GM20000 (cell line): ENCODE measurements around the gene ZBTB26.

Experiments
- DNase-seq: peaks from one replicate; pipeline ENCODE4 v3.0.0; 2012; ENCODE audit warnings: low spot score
- TF ChIP-seq, protein P1 (sequence below): IDR thresholded peaks from 2 replicates; pipeline ENCODE4 v1.5.1; 2012; ENCODE audit warnings: mild to moderate bottlenecking, control low read depth; ENCODE audit errors: extremely low read depth, missing control alignments

The ZBTB26 gene, protein sequence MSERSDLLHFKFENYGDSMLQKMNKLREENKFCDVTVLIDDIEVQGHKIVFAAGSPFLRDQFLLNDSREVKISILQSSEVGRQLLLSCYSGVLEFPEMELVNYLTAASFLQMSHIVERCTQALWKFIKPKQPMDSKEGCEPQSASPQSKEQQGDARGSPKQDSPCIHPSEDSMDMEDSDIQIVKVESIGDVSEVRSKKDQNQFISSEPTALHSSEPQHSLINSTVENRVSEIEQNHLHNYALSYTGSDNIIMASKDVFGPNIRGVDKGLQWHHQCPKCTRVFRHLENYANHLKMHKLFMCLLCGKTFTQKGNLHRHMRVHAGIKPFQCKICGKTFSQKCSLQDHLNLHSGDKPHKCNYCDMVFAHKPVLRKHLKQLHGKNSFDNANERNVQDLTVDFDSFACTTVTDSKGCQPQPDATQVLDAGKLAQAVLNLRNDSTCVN

DNA sequence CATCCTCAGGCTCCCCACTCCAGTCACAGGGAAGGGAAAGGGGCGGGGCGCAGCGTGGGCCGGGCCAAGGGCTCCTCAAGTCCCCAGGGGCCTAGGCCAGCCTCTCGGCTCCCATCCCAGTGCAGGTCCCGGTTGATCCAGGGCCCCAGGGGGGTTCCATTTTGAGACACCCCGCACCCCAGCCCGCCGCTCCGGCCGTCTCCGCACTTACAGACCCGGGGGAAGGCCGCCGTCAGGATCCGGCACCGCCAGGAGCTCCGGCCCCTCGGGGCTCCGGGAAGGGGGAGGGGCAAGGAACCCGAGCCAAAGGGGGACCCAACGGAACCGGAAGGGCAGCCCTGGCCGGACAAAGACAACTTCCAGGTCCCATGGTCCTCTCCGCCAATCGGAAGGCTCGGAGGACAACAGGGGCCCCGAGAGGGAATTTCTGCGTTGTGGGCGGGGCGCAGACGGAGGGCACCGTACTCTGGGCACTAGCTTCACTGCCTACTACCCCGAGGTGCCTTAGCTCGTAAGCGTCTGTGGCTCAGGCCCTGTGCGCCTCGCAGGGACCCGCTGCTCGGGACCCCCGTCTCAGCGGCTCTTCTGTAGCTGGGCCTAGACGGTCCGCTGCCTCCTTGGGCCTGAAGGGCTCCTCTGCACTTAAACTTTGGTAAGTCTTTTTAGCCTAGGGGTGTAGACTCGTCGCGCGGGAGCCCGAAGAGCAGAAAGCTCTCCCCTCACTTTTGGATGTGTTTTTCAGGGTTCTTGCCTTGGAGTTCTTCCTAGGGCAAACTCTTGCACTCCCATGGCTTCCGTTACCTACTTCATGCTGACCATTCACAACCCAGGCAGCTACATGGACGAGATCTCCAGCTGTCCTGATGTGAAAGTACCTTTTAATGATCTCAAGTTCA, at the start of gene ZBTB26:
TSS of gene ZBTB26 (minus strand) at position 287 of the 896 bp plus-strand sequence. CDS start 11,578 bp downstream, outside the sequence.
- TF ChIP-seq, protein P1, sequence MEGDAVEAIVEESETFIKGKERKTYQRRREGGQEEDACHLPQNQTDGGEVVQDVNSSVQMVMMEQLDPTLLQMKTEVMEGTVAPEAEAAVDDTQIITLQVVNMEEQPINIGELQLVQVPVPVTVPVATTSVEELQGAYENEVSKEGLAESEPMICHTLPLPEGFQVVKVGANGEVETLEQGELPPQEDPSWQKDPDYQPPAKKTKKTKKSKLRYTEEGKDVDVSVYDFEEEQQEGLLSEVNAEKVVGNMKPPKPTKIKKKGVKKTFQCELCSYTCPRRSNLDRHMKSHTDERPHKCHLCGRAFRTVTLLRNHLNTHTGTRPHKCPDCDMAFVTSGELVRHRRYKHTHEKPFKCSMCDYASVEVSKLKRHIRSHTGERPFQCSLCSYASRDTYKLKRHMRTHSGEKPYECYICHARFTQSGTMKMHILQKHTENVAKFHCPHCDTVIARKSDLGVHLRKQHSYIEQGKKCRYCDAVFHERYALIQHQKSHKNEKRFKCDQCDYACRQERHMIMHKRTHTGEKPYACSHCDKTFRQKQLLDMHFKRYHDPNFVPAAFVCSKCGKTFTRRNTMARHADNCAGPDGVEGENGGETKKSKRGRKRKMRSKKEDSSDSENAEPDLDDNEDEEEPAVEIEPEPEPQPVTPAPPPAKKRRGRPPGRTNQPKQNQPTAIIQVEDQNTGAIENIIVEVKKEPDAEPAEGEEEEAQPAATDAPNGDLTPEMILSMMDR: no peak
- DNase-seq: peak; percentile 92

DNA sequence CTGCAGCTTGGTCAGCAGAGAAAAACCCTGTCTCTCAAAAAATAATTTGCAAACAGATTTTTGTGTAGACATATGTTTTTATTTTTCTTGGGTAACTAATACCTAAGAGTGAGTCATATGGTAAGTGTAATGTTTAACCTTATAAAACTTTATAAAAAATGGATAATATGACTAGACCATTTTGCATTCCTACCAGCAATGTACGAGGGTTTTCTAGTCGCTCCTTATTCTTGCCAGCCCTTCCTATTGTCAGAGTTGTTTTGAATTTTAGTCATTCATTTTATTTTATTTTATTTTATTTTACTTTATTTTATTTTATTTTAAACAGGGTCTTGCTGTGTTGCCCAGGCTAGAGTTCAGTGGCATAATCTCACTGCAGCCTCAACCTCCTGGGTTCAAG, 47.3 kb upstream of the ZBTB26 start:
- no peak for DNase-seq
- TF ChIP-seq, protein P1: no peak

DNA sequence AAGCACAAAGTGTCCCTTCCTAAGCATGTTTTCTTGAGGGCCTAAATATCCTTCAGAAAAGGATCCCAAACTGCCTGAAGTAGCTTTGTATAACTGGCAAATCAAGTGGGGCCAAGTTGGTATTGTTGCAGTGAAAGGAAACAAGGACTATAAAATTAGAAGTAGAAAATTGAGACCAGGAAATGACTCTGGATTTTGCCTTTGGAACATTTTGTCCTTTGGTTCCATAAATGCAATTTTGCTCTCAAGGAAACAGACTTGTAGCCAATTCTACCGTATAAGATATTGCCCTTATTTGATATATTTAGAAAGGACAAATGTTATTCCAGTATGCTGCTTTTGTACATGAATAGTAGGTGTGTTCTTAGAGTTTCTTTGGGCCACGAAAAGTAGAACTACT, 43.9 kb upstream of the ZBTB26 start:
- DNase-seq: no peak

DNA sequence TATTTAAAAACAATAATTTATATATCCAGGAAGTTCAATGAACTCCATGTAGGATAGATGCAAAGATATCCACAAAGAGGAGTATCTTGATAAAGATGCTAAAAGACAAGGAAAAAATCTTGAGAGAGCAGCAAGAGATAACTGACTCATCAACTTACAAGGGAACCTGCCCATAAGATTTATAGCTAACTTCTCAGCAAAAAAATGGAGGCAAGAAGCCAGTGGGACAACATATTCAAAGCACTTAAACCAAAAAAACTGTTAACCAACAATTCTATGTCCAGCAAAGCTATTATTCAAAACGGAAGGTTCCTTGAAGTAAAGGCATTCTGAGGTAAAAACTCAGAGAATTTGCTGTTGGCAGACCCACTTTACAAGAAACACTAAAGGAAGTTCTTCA, 29.8 kb upstream of the ZBTB26 start:
- TF ChIP-seq, protein P1: no peak
- no peak for DNase-seq

More for the DNA sequence above, 43.9 kb upstream of the ZBTB26 start:
- TF ChIP-seq, protein P1: no peak

DNA sequence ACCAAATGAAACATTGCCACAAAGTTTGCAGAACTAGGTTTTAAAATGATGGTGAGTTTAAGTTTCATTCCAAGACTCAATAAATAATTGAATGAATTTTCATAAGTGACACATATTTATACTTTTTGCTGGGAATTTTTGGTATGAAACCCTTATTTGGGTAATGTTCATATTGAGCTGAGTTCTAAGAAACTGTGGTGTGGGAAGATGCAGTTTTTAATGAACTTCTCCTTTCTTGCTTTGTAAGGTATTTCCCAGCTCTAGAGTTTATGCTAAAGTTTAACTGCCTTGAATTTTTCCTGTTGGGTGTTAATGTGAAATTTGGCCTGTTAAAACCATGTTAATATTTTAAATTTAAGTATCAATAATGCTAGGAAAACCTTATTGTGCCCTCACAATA, 24.6 kb upstream of the ZBTB26 start:
- TF ChIP-seq, protein P1: no peak
- DNase-seq: no peak

DNA sequence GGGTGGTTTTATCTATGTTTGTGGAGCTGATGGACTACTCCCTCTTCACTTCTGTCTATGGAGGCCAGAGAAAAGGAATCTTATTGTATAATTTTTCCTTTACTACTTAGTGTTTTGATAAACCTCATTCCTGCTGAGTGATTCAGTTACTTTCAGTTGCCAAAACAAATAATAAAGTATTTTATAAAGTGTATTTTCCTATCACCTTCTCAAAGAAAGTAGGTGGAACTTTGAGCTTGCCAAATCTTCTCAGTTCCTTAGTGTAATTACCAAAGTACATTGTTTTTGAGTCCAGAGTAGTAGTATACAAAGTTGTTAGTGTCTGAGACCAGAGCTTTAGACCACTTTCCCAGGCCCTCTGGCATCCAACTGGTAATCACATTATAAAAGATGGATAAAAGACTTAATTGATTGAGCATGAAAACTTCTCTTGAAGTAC, 23.0 kb upstream of the ZBTB26 start:
- no peak for DNase-seq
- TF ChIP-seq, protein P1: no peak

DNA sequence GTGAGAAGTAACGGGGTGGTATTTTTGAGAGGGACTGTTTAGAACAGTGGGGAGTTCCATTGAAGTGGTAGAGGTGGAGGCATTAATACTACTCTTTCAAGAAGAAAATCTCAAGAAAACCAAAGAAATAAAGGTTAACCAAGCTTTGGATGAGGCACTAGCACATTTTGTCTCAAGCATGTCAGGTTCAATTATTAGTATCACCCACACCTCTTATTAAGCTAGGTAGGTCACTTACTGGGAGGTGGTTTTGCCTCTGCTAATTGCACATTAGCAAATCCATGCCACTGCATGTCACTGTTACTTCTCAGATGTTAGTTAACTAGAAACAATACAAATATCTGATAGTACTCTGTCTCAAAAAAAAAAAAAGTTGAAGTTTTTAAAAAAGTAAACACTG, 19.7 kb upstream of the ZBTB26 start:
- DNase-seq: no peak
- TF ChIP-seq, protein P1: no peak
